GM10266 (cell line): ENCODE results near the gene TMEM120B.

Source experiments
- DNase-seq: peaks from one replicate; pipeline ENCODE4 v3.0.0; 2012; ENCODE audit errors: extremely low spot score
- CTCF ChIP-seq: IDR thresholded peaks from 2 replicates; pipeline ENCODE4 v1.5.1; 2012; ENCODE audit warnings: mild to moderate bottlenecking, low read depth; ENCODE audit not compliant: control insufficient read depth, insufficient read depth; ENCODE audit errors: missing control alignments

The TMEM120B gene

GRCh38 chr12:121764808-121765207 is 52.3 kb downstream of the TMEM120B start:
- DNase-seq, result no peak
- TF ChIP-seq CTCF, result no peak

GRCh38 chr12:121765573-121765972 is 53.0 kb downstream of the TMEM120B start:
- no peak for TF ChIP-seq CTCF
- no peak for DNase-seq

DNA sequence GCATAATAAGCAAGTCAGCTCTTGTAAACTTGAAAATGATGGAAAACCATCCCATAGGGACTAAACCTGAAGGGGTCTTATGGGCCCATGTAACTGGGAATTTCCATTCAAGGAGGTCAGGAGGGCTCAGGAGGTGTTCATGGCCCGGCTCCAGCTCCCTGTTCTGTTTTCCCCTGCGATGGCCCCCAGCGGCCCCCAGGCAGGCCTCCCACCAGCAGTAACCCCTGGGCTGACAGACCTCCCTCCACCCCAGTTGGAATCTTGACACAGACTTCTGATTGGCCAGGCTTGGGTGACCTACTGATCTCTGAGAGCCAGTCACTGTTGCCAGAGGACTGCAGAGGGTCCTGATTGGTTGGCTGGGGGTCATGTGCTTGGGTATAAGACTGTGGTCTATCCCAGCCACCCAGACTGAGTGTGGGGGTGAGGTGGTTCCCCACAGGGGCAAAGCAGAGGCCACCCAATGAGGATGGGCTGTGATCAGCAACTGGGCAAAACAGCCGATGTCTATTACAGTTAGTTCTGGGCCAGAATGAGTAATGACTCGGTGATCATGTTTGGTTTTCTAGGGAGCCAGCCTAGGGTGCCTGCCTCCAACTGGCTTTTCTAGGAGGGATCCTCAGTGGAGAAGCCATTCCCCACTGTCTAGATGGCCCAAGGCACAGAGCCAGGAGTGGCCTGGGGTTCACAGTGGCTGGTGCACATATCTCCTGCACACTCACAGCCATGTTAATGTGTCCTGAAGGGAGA is 53.9 kb downstream of the TMEM120B start:
- TF ChIP-seq CTCF, result no peak
- DNase-seq, result no peak

DNA sequence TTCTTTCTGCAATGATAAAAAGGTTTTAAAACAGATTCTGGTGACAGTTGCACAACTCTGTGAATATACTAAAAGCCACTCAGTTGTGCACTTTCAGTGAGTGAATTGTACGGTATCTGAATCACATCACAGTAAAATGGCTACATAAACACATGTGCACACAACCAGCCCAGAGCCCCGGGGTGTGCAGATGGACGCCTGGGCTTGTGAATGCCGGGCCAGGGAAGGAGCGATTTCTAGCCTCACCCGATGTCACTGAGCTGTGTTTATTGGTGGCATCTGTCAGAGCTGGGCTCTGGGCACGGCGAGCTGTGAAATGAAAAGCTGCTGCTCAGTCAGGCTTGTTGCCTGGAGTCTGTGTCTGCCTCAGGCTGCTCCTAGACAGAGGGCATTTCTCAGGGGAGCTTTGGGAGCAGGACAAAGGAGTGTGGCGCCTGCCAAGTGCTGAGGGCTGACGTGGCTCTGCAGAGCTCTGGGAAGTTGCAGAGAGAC is 55.0 kb downstream of the TMEM120B start:
- no peak for TF ChIP-seq CTCF
- no peak for DNase-seq

DNA sequence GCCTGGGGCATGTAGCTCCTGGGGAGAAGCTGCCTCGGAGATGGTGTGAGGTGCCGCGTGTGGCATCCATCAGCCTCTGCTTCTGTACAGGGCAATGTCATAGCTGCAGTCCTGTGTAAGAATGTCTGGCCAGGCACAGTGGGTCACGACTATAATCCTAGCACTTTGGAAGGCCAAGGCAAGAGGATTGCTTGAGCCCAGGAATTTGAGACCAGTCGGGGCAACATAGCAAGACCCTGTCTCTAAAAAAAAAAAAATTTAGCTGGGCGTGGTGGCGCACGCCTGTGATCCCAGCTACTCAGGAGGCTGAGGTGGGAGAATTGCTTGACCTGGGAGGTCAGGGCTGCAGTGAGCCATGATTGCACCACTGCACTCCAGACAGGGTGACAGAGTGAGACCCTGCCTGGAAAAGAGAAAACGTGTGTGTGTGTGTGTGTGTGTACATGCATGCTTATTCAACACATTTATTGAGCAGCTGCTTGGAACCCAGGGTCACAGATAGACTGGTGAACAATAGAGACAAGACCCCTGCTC is 56.8 kb downstream of the TMEM120B start:
- no peak for TF ChIP-seq CTCF

DNA sequence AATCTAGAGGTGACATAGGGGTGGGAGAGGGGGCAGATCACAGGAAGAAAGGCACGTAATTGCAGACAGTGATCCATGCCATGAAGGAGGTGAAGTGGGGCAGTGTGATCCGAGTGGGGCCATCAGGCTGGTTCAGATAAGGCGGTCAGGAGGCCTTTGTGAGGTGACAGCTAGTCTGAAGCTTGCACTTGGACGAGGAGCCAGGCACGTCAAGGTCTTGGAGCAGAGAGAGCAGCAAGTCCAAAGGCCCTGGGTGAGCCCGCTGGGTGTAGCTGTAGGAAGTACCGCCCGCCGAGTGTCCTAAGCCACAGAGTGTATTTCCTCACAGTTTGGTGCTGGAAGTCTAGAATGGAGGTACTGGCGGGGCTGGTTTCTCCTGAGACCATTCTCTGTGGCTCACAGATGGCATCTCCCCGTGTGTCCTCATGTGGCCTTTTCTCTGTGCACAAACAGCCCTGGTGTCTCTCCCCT is 57.3 kb downstream of the TMEM120B start:
- TF ChIP-seq CTCF, result no peak
- no peak for DNase-seq

More for the DNA sequence above, 56.8 kb downstream of the TMEM120B start:
- DNase-seq, result no peak

DNA sequence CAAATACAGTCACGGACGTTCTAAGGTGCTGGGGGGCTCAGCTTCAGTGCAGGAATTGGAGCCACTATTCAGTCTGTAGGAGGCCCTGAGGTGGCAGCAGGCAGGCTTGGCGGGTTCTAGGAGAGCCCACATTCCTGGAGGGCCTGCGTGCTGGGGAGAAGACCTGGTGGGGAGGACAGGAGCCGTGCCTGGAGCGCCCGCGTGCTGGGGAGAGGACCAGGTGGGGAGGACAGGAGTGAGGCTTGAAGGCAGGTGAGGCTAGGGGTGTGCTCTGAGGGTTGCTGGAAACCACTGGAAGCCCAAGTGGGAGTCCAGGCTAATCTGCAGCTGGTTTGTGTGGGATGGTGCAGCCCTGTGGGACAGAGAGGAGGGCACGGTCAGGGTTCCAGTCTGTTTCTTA is 57.8 kb downstream of the TMEM120B start:
- TF ChIP-seq CTCF, result no peak
- DNase-seq, result no peak
